HG03342 (cell line): Measurements from ENCODE around the gene LRP1B.
"Not testable (repeated sequence)": the region's sequence is repeated elsewhere in the genome, so short reads cannot be mapped to it uniquely, and the experiment has no call there.

Experiments used
- ATAC-seq: cut with Tn5 transposase; IDR thresholded peaks from one replicate; pipeline ENCODE4 v1.9.1; 2021; ENCODE audit warnings: mild to moderate bottlenecking, moderate library complexity; ENCODE audit not compliant: unreplicated experiment

The LRP1B gene

DNA sequence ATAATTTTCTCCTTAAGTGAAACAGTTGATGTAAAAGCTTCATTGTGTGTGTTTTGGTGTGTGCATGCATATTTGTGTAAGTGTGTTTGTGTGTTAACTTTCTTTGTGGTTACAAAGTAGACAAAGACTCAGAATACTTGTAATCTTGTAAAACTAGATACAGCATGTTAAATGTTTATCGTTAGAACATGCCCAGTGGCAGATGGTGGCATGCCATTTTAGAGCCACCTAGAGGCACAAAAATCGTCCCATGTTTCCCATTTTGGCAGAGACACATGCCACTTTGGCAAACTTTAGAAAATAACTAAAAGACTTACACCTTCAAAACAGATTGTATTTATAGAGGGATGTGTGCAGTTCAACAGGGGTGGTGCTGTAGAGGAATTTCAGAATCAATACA lies 224.1 kb downstream of the LRP1B start:
- ATAC-seq, result no peak

DNA sequence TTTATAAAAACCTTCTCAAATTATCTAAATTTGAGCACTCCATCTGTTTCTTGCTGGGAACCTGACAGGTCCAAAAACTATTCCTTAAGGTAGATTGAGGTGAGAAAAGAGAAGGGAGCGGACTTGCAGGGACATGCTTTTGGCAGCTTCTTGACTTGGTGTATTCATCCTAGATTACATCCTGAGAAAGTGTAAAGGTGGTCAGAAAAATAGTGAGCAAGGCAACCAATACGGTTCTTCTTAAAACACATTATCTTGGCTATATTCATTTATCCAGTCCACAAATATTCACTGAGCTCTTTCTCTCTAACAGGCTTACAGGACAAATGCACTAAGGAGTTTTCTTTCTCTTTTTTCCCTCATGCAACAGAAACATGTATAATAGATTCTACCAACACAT lies 230.0 kb downstream of the LRP1B start:
- no peak for ATAC-seq

DNA sequence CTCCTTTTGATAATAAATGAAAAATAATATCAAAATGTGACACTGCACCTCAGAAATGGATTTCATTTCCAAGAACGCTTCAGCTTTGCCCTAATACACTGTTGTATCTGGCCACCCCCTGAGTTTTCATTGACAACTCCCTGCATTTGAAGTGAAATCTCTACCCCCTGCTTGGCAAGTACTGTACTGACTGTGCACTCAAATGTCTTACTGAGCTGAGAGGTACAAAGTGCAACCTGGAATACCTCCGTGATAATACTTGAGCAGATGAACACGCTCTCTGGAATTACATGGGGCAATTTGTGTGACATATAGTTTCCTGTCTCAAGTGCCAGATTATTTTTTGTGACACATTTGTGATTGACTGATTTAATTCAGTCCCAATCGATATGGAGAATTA lies 231.1 kb downstream of the LRP1B start:
- ATAC-seq, result no peak

DNA sequence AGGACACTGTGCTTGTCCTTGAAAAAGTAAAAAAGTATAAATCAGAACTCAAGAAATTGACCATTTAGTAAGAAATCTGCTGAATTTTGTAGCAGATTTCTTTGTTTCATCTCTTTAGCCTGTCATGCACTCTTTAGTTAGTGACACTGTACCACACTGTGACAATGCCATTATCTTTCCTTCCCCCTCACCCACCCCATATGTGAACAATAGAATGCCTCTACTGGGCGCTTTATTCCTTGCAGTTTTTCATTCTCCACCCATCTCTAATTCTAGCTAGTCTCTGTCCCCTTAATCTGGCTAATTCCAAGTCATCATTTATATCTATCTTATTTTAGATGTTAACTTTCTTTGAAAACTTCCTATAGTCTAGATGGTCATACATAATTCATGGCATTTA lies 241.0 kb downstream of the LRP1B start:
- ATAC-seq, result no peak

DNA sequence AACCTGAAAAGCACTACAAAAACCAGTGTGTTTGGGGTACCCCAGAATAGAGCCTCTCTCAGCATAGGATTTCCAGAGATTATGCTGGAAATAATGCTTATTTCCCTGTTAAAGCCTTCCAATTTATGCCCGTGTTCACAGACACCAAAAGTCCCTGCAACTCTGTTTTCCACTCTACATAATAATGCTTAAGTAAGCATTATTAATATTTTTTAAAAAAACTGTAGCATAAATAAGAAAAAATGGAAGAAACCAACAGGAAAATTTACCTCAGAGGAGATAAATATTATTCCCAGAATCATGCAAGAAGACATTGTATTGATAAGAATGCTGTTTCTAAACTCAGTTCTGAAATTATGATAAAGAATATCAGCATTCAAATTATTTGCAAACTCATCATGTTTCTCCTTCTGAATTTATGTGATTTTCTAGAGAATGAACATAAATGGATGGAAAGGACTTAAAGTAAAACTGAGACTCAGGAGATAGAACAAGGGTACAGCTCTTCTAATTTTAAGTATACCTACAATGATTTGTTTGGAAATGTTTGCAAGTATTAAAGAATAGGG lies 241.7 kb downstream of the LRP1B start:
- ATAC-seq, result no peak

DNA sequence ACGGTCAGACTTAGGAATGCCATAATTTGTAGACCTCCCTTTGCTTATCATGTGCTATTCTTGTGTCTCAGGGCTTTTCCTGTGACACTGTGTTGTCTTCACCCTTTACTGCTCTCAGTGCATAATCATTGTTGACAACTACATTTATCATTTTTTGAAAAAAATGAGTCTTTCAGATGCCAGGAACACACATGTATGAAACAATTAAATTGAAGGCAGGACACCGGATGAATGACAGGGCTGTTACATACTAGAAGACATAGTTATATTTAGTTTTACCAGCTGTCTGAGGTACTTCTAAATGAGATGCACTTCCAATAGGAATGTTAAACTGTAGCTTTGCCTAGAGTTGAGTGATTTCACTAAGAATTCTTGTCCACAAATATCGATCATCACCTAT lies 243.5 kb downstream of the LRP1B start:
- ATAC-seq, result no peak

DNA sequence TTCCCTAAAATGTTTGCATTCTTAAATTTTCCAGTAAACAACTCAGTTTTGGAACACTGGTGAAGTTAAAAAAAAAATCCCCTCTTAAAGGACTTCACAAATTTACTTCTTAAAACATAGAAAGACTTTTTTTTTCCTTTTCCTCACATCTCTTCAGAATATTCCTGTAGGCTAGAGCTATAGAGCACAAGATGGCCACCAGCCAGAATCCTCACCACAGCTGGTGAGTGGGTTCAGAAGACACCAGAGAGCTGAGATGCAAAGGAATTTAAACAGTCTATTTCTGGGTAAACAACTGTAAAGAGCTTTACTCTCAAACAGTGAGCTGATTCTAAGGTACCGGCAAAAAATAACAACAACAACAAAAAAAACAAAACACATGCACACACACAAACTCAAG lies 252.8 kb downstream of the LRP1B start:
- no peak for ATAC-seq

DNA sequence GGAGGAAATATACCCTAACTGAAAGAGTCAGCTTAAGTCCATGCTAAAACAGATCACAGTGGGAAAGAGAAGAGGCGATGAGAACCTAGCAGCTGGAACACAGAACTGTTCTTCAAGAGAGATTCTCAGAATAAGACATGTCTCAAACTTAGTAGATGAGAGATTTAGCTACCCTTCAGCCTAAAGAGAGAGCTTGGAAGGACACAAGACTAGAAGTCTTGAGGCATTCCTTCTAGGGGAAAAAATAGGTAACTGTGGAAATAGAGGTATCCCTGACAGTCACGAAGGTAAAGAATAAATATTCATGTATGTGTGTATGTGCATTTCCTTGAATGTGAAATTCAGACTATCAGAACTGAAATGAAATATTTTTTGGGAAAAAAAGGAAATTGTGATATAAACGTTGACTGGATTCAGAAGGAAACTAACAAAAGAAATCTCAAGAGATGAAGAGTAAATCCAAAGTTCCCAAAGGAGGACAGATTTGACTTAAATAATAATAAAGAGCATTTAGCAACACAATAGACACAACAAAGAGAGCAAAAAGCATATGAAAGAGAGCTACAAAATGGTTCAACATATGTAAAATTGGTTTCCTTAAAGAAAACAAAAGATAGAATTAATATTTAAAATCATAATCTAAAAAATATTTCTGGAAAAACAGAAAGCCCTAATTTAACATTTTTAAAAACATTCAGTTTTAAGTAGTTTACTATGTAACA lies 258.7 kb downstream of the LRP1B start:
- no peak for ATAC-seq

DNA sequence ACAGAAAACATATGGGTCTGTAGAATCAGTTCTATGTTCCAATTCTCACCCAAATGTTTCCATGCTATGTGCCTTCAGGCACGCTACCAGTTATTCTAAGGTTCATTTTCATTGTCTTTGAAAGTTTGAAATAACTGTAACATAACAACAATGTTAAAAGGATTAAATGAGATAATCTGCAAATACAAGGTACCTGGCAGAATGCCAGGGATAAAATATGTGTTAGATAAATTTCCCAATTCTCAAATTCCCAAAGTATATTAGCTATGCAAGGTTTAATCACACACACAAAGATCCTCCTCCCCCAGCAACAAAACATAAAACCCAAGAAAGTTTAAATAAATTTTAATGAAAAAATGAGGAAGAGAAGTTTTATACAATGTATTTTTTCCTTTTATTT lies 261.2 kb downstream of the LRP1B start:
- ATAC-seq, result no peak

DNA sequence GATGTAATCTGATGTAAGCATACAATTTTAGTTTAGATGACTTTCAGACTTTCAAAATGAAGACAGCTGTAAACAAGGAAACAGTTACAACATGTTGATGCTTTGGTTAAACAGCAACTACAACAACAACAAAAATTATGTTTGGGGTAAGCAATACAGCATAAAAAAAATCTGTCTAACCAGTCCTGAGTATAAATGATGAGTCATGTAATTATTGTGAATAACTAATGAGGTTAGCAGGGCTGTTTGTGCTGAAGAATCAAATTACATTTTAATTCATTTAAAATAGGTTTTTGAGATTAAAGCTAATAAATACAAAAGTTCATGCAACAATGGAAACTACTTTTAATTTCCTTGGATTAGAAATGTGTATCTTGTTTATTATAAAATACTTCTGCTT lies 266.9 kb downstream of the LRP1B start:
- no peak for ATAC-seq

DNA sequence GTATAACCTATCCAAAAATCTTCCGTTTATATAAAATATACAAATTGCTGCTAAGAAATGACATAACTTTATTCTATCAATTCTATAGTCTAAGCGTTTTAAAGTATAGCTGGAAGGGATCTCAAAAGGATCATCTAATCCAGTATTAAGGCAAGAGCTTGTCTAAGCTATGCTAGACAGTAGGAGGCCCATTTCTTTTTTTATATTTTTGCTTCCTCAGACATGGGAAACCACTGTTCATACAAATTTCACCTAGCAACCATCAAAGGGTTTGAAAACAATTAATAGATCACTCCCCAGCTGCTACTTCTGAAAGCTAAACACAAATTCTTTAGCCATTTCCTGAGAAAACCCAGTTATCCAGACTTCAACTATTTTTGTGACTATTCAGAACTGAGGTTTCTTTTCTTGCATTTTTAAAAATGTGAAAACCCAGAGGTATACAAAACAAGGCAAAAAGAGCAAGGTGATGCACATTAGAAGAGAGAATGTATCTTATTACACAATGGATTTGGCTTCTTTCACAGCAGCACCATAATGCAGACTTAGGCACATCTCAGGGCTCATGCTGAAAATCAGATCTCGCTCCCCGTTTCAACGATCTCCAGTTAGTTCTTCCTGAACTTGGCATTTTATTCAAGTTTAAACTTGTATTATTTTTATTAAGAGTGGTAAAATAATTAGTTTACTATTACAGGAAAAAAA lies 274.4 kb downstream of the LRP1B start:
- ATAC-seq, result no peak

DNA sequence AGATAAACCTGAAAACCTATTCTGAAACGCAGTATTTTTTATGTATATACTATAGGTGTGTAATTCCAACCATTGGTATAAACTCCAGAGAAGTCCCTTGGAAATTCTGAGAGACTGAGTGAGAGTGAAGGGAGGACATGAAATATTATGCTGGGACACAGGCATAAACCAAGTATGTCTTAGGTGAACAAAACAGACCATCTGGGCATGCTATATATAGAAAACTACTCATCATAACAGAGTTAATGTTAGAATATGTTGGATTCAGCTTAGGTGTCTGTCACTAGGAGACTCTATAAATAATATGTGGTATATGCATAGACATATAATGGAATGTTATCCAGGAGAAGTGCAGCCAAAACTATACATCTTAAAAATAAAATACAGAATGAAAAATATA lies 282.6 kb downstream of the LRP1B start:
- ATAC-seq, result no peak

DNA sequence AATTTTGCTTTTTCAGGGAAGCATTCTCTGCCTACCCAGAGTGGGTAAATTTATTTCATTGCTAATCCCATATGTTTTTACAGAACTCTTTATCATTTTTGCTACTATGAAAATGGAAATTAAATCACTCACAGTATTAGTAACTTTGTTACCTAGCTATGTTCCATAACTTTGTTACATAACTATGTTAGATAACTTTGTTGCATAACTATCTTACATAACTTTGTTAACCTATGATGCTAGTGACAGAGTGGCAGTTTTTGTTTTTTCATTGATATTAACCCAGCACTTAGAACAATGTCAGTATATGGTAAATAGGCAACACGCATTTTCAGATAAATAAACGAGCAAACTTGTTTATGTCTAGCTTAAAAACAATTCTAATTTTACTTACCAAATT lies 286.6 kb downstream of the LRP1B start:
- ATAC-seq, result no peak

DNA sequence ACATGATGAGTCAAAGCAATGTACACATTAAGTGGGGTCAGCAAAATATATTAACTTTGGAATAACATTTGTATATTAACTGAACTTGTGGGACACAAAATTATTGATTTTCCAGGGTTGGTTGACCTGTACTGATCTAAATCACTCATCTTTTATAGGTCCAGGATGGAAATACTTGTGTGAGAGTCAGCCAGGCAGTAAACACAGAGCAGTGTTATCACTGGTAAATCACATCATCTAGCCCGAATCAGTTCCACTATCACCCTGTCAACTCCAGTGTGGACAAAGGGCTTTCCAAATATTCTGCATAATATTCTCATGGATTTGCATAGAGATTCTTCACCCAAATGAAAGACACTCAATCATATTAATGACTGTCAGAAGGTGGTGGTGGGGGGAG lies 295.7 kb downstream of the LRP1B start:
- no peak for ATAC-seq

DNA sequence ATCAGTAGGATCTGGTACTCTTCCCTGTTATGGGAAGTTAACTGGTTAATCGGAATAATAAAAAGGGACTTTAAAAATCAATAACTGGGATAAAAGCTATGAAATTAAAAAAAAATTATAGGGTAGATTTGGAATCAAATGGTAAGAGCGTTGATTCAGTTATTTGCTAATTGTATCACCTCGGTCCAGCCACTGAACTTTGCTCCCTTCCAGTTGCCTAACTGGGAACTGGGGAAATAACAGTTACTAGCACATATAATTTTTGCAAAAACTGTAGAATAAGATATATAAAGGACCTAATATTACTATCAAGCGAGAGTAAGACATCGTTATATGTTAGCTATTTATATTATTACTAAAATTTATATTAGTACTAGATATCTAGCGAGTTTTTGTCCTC lies 302.1 kb downstream of the LRP1B start:
- no peak for ATAC-seq

DNA sequence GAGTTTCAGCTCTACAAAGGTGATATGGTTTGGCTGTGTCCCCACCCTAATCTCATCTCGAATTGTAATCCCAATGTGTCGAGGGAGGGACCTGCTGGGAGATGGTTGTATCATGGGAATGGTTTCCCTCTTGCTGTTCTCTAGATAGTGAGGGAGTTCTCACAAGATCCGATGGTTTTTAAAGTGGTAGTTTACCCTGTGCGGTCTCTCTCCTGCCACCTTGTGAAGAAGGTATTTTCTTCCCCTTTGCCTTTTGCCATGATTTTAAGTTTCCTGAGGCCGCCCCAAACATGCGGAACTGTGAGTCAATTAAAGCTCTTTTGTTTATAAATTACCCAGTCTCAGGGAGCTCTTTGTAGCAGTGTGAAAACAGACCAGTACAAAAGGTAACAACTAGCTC lies 306.0 kb downstream of the LRP1B start:
- no peak for ATAC-seq

DNA sequence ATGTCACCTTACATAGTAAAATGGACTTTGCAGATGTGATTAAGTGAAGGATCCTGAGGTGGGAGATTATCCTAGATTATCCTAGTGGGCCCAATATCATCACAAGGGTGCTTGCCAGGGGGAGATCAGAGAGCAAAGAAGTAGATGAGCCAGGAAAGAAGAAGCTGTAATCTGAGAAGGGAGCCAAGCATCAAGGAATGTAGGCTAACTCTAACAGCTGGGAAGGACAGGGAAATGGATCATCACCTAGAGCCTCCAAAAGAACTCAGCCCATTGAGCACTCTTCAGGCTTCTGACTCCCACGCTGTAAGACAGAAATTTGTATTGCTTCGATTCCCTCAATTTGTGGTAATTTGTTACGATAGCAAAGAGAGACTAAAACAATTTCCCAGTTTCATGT lies 309.9 kb downstream of the LRP1B start:
- no peak for ATAC-seq

DNA sequence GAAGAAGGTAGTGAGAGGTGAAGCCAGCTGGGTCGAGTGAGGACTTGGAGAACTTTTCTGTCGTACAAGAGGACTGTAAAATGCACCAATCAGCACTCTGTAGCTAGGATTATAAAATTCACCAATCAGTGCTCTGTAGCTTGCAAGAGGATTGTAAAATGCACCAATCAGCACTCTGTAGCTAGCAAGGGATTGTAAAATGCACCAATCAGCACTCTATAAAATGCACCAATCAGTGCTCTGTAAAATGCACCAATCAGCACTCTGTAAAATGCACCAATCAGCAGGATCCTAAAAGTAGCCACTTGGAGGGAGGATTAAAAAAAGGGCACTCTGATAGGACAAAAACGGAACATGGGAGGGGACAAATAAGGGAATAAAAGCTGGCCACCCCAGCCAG lies 315.5 kb downstream of the LRP1B start:
- not testable (repeated sequence) for ATAC-seq

DNA sequence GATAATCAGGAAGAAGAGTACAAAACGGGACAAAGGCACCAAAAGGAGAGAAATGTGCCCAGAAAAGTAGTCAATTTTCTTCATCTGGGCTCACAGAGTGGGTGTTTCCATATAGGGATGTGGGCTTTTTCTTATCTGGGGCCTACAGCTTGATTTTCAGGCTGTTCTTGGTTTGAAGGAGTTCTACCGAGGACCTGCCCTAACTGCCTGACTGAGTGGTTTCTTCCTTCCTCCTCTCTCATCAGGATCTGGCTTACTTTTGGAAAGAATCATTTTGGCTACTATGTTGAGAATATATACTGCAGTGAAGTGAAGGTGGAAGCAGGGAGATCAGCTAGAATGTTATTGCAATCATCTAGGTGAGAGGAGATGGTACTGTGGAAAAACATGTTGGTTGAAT lies 316.7 kb downstream of the LRP1B start:
- ATAC-seq, result no peak

DNA sequence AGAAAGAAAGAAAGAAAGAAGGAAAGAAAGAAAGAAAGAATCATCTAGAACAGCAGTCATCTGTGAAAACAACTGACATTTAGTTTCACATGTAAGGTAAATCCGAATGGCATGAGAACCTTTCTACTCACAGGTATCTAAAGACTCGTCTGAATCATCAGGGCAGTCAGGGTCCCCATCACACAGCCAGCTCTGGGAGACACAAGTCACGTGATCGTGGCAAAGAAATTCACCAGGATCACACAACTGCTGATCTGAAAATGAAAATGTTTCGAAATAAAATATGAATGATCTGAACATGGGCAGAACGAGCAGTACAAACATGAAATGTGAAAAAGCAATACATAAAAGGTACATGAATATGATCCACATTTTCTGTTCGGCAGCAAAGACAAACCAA lies 320.7 kb downstream of the LRP1B start:
- ATAC-seq, result no peak

DNA sequence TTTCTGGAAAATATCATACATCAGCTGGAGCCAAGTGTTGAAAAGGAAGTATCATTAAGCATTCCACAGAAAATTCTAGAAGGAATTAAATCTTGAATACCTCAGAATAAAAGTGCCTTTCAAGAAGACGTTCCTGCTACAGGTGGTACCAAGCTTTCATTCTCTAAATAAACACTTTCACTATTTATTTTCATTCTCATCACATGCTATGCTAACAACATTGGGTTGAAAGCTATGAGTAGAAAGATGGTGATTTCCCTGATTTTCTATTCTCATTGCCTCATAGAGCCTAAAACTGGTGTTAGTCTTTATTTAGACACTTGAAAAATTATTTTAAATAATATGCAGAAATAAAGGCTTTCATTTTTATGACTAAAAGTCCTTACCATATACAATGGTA lies 324.7 kb downstream of the LRP1B start:
- ATAC-seq, result no peak

DNA sequence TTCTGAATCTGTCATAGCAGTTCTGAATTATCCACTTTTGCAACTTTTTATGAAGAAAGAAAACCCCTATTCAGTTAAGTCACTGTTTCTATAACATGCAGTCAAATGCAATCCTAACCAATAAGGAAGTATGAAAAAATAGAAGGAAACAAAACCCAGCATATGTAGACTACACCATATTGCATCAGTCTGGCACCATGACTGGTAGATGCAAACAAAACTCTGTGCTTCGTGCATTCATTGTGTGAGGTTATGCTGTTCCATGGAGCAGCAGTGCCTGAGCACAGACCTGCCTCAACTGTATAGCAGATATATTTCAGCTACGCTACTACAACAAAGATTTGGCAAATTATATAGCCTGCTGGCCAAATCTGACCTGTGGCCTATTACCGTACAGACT lies 325.5 kb downstream of the LRP1B start:
- no peak for ATAC-seq

DNA sequence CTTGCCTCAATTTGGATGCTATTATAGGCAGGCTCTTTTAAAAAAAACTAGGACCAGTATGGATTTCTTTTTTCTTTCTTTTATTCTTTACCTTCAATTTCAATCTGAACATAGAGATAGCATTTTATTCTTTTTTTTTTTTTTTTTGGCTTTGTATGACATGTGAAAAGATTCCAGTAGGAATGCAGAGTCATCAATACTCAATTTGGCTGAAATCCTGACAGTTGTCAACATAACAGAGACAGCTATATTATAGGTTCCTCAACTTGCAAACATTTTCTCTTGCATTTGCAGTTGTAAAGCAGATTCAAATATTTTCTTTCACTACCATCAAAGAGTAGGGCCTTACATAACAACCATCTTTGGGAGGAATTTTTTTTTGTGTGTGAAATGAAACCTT lies 334.4 kb downstream of the LRP1B start:
- ATAC-seq, result no peak
